Measurements from ENCODE around the gene UNG.
"Not testable (repeated sequence)": the region's sequence is repeated elsewhere in the genome, so short reads cannot be mapped to it uniquely, and the experiment has no call there.

UNG gene

GRCh38 chr12:109124878-109125648, 27.7 kb downstream of the UNG start:
- no peak for DNase-seq

GRCh38 chr12:109125791-109126190, 28.4 kb downstream of the UNG start:
- DNase-seq, result no peak

GRCh38 chr12:109126784-109127183, 29.4 kb downstream of the UNG start:
- DNase-seq, result no peak

GRCh38 chr12:109127533-109128242, 30.3 kb downstream of the UNG start:
- DNase-seq, result no peak

- DNase-seq, result no peak
Observed at GRCh38 chr12:109130297-109131153, 33.1 kb downstream of the UNG start.

GRCh38 chr12:109131154-109132050, 34.0 kb downstream of the UNG start:
- DNase-seq, result no peak

GRCh38 chr12:109134186-109134917, 37.0 kb downstream of the UNG start:
- DNase-seq, result no peak

- DNase-seq, result no peak
Observed at GRCh38 chr12:109137055-109137454, 39.7 kb downstream of the UNG start.

- DNase-seq, result no peak
Observed at GRCh38 chr12:109139360-109139759, 42.0 kb downstream of the UNG start.

- DNase-seq, result no peak
Observed at GRCh38 chr12:109139791-109140190, 42.4 kb downstream of the UNG start.

- DNase-seq, result no peak
Observed at GRCh38 chr12:109140560-109140959, 43.2 kb downstream of the UNG start.

GRCh38 chr12:109144224-109144623, 46.8 kb downstream of the UNG start:
- no peak for DNase-seq

GRCh38 chr12:109147126-109147525, 49.7 kb downstream of the UNG start:
- DNase-seq, result not testable (repeated sequence)

GRCh38 chr12:109147954-109148353, 50.6 kb downstream of the UNG start:
- DNase-seq, result no peak

GRCh38 chr12:109150124-109150640, 52.8 kb downstream of the UNG start:
- DNase-seq, result no peak

- DNase-seq, result no peak
Observed at GRCh38 chr12:109151457-109151856, 54.1 kb downstream of the UNG start.

GRCh38 chr12:109153821-109154441, 56.5 kb downstream of the UNG start:
- DNase-seq, result peak in 1 of 2 experiments; percentile 4

GRCh38 chr12:109154451-109155438, 57.3 kb downstream of the UNG start:
- peak; percentile 70 to 71 for DNase-seq

- DNase-seq, result no peak
Observed at GRCh38 chr12:109156036-109156435, 58.6 kb downstream of the UNG start.

GRCh38 chr12:109156586-109156985, 59.2 kb downstream of the UNG start:
- no peak for DNase-seq

Data from activated CD4-positive, alpha-beta T cell treated with anti-CD3 and anti-CD28 coated beads, Interleukin-2, amount 50 U/mL, for 4 hours (primary cell).